HG03108 (cell line): Measurements from ENCODE around the gene C1QTNF9.
"Not testable (repeated sequence)": the region's sequence is repeated elsewhere in the genome, so short reads cannot be mapped to it uniquely, and the experiment has no call there.

Experiments used
- ATAC-seq: cut with Tn5 transposase; IDR thresholded peaks from one replicate; pipeline ENCODE4 v1.9.1; 2021; ENCODE audit warnings: moderate library complexity; ENCODE audit not compliant: unreplicated experiment

C1QTNF9 gene

GRCh38 chr13:24359252-24359651, 49.9 kb downstream of the C1QTNF9 start:
- ATAC-seq: not testable (repeated sequence)

GRCh38 chr13:24360106-24360505, 50.7 kb downstream of the C1QTNF9 start:
- no peak for ATAC-seq

- no peak for ATAC-seq
These were observed 51.7 kb downstream of the C1QTNF9 start for GRCh38 chr13:24361113-24361512.

- no peak for ATAC-seq
These were observed 52.5 kb downstream of the C1QTNF9 start for GRCh38 chr13:24361852-24362366.

- ATAC-seq: no peak
These were observed 53.1 kb downstream of the C1QTNF9 start for GRCh38 chr13:24362435-24362952.

- ATAC-seq: no peak
These were observed 55.8 kb downstream of the C1QTNF9 start for GRCh38 chr13:24365191-24365590.

- ATAC-seq: not testable (repeated sequence)
These were observed 56.9 kb downstream of the C1QTNF9 start for GRCh38 chr13:24366315-24366714.

- not testable (repeated sequence) for ATAC-seq
These were observed 61.9 kb downstream of the C1QTNF9 start for GRCh38 chr13:24371273-24371672.
